GM12878 (cell line): Measurements from ENCODE around the gene PTEN. TPM values are rescaled to one million over a fixed set of nuclear protein-coding genes. Genes with fewer than 3 reads are reported as not detected.
A peak's percentile ranks its signal among the peaks of the same experiment; 100 is the strongest.

Experiments used
- CBX3 ChIP-seq: fragments of 200-600 bp; sonication (generic); IDR thresholded peaks from 2 replicates; pipeline ENCODE4 v1.6.1; 2016; ENCODE audit warnings: low read depth, borderline replicate concordance
- FOXK2 ChIP-seq: fragments of 450-650 bp; IDR thresholded peaks from 2 replicates; pipeline ENCODE4 v1.6.1; 2017; ENCODE audit warnings: mild to moderate bottlenecking, moderate library complexity
- HDAC6 ChIP-seq: fragments of 200-600 bp; sonication (generic); IDR thresholded peaks from one replicate; pipeline ENCODE4 v1.8.0; 2017; ENCODE audit warnings: antibody characterized with exemption; ENCODE audit not compliant: unreplicated experiment
- HSF1 ChIP-seq: fragments of 150-350 bp; IDR thresholded peaks from 2 replicates; pipeline ENCODE4 v1.6.1; 2014; ENCODE audit warnings: mild to moderate bottlenecking, low read depth, low read length
- IRF3 ChIP-seq: fragments of 450-650 bp; IDR thresholded peaks from 2 replicates; pipeline ENCODE4 v1.6.1; 2014; ENCODE audit warnings: mild to moderate bottlenecking
- MAX ChIP-seq: IDR thresholded peaks from 2 replicates; pipeline ENCODE4 v1.6.1; 2012; ENCODE audit warnings: low read depth, low read length, improper control_type of control experiment
- NKRF ChIP-seq: fragments of 450-650 bp; conservative IDR thresholded peaks from 2 replicates; pipeline ENCODE4 v1.6.1; 2017; ENCODE audit warnings: mild to moderate bottlenecking, moderate library complexity
- NRF1 ChIP-seq: conservative IDR thresholded peaks from 2 replicates; pipeline ENCODE4 v1.6.1; 2011; ENCODE audit warnings: mild to moderate bottlenecking, low read depth, low read length, improper control_type of control experiment
- SMAD5 ChIP-seq: IDR thresholded peaks from 2 replicates; pipeline ENCODE4 v1.6.1; 2016; ENCODE audit warnings: antibody characterized with exemption, low read depth
- SPI1 ChIP-seq: IDR thresholded peaks from 2 replicates; pipeline ENCODE4 v1.6.1; 2011; ENCODE audit warnings: low read depth, mild to moderate bottlenecking, low read length, moderate library complexity, borderline replicate concordance; ENCODE audit not compliant: insufficient read depth
- TCF7 ChIP-seq: IDR thresholded peaks from 2 replicates; pipeline ENCODE4 v1.6.1; 2014; ENCODE audit warnings: antibody characterized with exemption, borderline replicate concordance
- ZSCAN29 ChIP-seq: fragments of 450-650 bp; IDR thresholded peaks from 2 replicates; pipeline ENCODE4 v1.6.1; 2017; ENCODE audit warnings: mild to moderate bottlenecking, moderate library complexity
- polyA plus RNA-seq, 11 experiments: library from polyadenylated mRNA; depleted of rRNA in 4 of 11; unstranded in 6 of 11; stranded (reverse) in 5 of 11; fragments of >200 nt; fragmentation: Nextera tagmentation in 4 of 11; fragmentation: Illumina TruSeq in 1 of 11; extraction: Ambion mirVana in 4 of 11; extraction: Trizol in 1 of 11; gene quantifications; 1 replicate in 1 of 11; 2 replicates in 10 of 11; pipeline versions ENCODE4 v1.2.1 to v1.2.3, GENCODE V29; 2011 to 2016; ENCODE audit warnings: inconsistent platforms in 2 of 11, missing spikeins in 2 of 11, low read depth in 1 of 11
- total RNA-seq, 4 experiments: library from RNA; depleted of rRNA in 3 of 4; stranded (reverse); fragments of >200 nt in 3 of 4; fragmentation: Illumina TruSeq in 1 of 4; extraction: Trizol in 1 of 4; gene quantifications; 2 replicates each; pipeline versions ENCODE4 v1.2.1 to v1.2.3, GENCODE V29; 2013 to 2021

Gene PTEN
- total and polyA plus RNA-seq, 10 of the 15 experiments (the other 5 are each of a cell fraction or from before 2014, with no cell fraction given) = 26.1 to 175 (median 58.1) TPM

GRCh38 chr10:87863053-87863943 lies at the start of gene PTEN, which contains the start of gene KLLN (continued):
- TF ChIP-seq HSF1 = no peak
- no peak for TF ChIP-seq TCF7
- peak; percentile 84 for TF ChIP-seq NKRF
- peak; percentile 82 for TF ChIP-seq MAX
- TF ChIP-seq FOXK2 = no peak
- no peak for TF ChIP-seq SMAD5
- no peak for TF ChIP-seq CBX3
- TF ChIP-seq SPI1 = no peak
- TF ChIP-seq HDAC6 = peak; percentile 45
- peak; percentile 30; the same call in 1 of the 2 replicates for TF ChIP-seq NRF1
- no peak for TF ChIP-seq IRF3
- TF ChIP-seq ZSCAN29 = peak; percentile 69
- TF ChIP-seq, all 136 proteins: peak for 60
